GM13976 (cell line): ENCODE measurements around the gene POLR2E.

Experiments used
- DNase-seq: peaks from one replicate; pipeline ENCODE4 v3.0.0; 2012; ENCODE audit warnings: low spot score
- CTCF ChIP-seq: IDR thresholded peaks from 2 replicates; pipeline ENCODE4 v1.5.1; 2012; ENCODE audit warnings: borderline replicate concordance, mild to moderate bottlenecking; ENCODE audit not compliant: insufficient read depth; ENCODE audit errors: extremely low read depth, missing control alignments, control extremely low read depth
- in situ Hi-C: fragments of 300-500 bp; cut with MboI; formaldehyde crosslinking; loops from one replicate; pipeline ENCODE4 v1.12.0; 2022; ENCODE audit warnings: low sequenced_read_pairs, mixed read lengths, inconsistent platforms; ENCODE audit not compliant: unreplicated experiment

Gene POLR2E

GRCh38 chr19:1126984-1127760 is 32.0 kb upstream of the POLR2E start:
- in situ Hi-C loops = no loop called here
- TF ChIP-seq CTCF = no peak
- no peak for DNase-seq

- in situ Hi-C loops = no loop called here
- DNase-seq = no peak
- no peak for TF ChIP-seq CTCF
These were observed 30.7 kb upstream of the POLR2E start for GRCh38 chr19:1125601-1126467.

GRCh38 chr19:1123885-1124677 is 28.9 kb upstream of the POLR2E start:
- no peak for DNase-seq
- no peak for TF ChIP-seq CTCF
- in situ Hi-C loops = no loop called here

- DNase-seq = no peak
- no peak for TF ChIP-seq CTCF
- in situ Hi-C loops = no loop called here
These were observed 28.2 kb upstream of the POLR2E start for GRCh38 chr19:1123381-1123780.

- peak; percentile 96 for DNase-seq
- in situ Hi-C loops = no loop called here
- TF ChIP-seq CTCF = no peak
These were observed 27.8 kb upstream of the POLR2E start for GRCh38 chr19:1122972-1123363.

- in situ Hi-C loops = no loop called here
- DNase-seq = no peak
- no peak for TF ChIP-seq CTCF
These were observed 27.1 kb upstream of the POLR2E start for GRCh38 chr19:1122021-1122971.
